ENCODE measurements around the gene PECR. TPM values are rescaled to one million over a fixed set of nuclear protein-coding genes. Genes with fewer than 3 reads are reported as not detected.
"Not testable (repeated sequence)": the region's sequence is repeated elsewhere in the genome, so short reads cannot be mapped to it uniquely, and the experiment has no call there.

Gene PECR
- polyA plus RNA-seq, 4 donors, result 39.8 to 49.6 (median 44.9) TPM

- DNase-seq (ENCODE audit: low read depth in 4 of 4, low spot score in 3 of 4), result no peak
Measured at GRCh38 chr2:216031960-216032689, 49.5 kb downstream of the PECR start.

DNA sequence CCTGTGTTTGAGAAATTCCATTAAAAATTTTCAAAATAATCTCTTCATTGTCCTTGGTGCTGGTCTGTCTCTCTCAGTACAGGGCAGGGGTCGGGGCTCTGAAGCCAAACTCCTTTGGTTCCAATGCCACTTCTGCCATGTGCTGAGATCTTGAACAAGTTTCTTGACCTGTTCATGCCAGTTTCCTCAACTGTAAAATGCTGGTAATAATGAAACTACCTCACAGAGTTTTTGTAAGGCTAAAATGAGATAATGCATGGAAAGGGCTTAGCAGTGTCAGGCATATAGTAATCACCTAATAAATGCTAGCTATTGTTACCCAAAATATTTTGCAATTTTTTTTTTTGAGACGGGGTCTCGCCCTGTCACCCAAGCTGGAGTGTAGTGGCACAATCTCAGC, 51.4 kb downstream of the PECR start:
- DNase-seq (ENCODE audit: low read depth in 4 of 4, low spot score in 3 of 4), result no peak

DNA sequence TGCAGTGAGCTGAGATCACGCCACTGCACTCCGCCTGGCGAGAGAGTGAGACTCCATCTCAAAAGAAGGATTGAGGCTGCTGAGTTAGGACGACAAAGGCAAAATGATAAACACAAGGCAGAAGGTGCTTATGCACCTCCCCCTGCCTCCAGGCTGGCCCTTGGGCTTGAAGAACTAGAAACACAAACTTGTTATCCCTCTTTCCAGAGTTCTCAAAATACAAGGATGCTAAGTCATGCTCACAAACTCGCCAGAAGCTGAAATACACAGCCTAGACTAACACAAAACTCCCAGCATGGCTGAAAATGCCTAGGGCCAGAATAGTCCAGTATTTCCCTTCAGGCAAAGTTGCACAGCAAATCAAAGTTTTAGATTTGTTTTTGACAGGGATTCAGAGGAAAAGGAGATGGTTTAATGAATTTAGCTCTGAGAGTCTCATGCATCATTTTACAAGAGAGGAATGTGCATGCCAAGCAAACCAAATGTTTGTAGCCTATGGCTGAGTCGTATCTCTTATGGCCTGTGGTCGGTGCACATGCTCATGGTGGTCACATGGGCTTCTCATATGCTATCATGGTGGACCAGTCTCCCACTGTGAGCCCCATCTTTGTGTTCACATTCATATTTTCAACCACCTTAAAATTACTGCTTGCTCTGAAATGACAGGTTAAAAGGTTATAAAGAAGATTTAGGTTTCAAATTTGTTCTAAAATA, 52.0 kb downstream of the PECR start:
- DNase-seq (ENCODE audit: low read depth in 4 of 4, low spot score in 3 of 4), result no peak

DNA sequence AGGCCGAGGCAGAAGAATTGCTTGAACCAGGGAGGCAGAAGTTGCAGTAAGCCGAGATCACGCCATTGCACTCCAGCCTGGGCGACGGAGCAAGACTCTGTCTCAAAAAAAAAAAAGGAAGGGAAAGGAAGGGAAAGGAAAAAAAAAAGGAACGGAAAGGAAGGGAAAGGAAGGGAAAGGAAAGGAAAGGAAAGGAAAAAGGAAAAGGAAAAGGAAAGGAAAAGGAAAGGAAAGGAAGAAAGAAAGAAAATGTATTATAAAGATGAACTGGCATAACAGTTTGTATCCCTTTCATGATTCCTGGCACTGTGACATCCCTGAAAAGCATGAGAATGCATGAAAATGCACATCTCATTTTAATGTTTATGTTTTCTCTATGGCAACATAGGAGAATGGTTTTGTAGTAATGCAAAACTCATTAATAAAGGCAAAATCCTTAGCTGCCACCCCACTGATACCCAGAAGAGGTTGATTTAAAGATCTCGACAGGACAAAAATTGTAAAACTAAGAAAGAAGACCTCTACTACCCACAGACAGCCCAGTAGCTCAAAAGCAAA, 56.8 kb downstream of the PECR start:
- DNase-seq (ENCODE audit: low read depth in 4 of 4, low spot score in 3 of 4), result no peak

GRCh38 chr2:216023055-216023648, 58.5 kb downstream of the PECR start:
- no peak for DNase-seq (ENCODE audit: low read depth in 4 of 4, low spot score in 3 of 4)

DNA sequence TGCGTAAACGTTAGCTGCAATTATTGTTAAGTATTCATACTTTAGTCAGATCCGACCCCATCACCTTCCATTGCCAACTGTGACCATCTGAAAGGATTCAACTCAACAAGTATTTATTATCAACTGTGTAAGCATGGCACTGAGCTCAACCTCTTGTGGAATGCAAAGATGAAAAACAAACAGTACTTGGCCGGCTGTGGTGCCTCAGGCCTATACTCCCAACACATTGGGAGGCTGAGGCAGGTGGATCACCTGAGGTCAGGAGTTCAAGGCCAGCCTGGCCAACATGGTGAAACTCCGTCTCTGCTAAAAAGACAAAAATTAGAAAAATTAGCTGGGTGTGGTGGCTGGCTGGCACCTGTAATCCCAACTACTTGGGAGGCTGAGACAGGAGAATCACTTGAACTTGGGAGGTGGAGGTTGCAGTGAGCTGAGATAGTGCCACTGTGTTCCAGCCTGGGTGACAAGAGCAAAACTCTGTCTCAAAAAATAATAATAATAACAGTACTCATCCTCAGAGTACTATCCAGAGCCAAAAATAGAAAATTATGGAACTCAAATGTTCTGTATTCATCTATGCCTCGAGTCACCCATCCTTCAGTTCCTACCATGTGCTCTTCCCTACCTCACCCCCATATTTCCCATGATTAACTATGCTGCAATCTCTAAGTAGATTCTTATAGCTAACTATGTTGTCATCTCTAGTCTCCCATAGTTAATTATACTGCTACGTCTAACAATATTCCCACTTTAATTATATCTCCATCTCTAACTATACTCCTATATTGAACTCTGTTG, 59.6 kb downstream of the PECR start:
- DNase-seq (ENCODE audit: low read depth in 4 of 4, low spot score in 3 of 4), result no peak

GRCh38 chr2:216018709-216019108, 62.9 kb downstream of the PECR start:
- no peak for DNase-seq (ENCODE audit: low read depth in 4 of 4, low spot score in 3 of 4)

GRCh38 chr2:216017365-216017764, 64.2 kb downstream of the PECR start:
- DNase-seq (ENCODE audit: low read depth in 4 of 4, low spot score in 3 of 4), result no peak

GRCh38 chr2:216016581-216016980, 65.0 kb downstream of the PECR start:
- DNase-seq (ENCODE audit: low read depth in 4 of 4, low spot score in 3 of 4), result no peak

DNA sequence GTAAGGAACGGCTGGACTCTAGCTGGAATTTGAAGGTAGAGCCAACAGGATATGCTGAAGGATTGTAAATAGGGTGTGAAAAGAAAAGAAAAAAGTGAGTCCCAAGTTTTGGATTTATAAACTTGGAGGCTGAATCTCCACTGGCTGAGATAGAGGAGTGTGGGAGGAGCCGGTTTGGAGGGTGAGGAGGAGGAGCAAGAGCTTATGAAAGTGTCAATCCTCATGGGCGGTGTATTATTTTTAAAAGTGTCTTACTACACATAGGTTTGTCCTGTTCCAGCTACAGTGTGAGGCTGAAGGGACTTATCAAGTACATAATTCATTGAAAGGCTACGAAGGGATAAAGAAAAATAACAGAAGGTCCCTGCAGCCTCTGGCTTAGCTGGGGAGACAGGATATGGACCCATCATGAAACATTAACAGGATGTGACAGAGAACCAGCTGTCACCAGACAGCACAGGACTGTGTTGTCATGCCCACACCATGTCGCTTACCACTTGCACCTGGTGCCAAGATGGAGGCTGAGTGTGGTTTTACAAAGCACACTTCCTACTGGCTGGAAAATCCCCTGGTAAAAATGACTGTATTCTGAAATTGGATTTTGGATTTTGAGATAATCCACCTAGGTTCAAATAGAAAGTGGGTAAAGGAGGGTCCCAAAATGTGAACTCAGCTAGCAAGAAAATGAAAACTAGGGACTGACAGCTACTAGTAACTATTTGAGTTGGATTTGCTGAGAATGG, 65.7 kb downstream of the PECR start:
- DNase-seq (ENCODE audit: low read depth in 4 of 4, low spot score in 3 of 4), result no peak

- no peak for DNase-seq (ENCODE audit: low read depth in 4 of 4, low spot score in 3 of 4)
Measured at GRCh38 chr2:216014986-216015385, 66.6 kb downstream of the PECR start.

- DNase-seq (ENCODE audit: low read depth in 4 of 4, low spot score in 3 of 4), result no peak
Measured at GRCh38 chr2:216014006-216014405, 67.6 kb downstream of the PECR start.

DNA sequence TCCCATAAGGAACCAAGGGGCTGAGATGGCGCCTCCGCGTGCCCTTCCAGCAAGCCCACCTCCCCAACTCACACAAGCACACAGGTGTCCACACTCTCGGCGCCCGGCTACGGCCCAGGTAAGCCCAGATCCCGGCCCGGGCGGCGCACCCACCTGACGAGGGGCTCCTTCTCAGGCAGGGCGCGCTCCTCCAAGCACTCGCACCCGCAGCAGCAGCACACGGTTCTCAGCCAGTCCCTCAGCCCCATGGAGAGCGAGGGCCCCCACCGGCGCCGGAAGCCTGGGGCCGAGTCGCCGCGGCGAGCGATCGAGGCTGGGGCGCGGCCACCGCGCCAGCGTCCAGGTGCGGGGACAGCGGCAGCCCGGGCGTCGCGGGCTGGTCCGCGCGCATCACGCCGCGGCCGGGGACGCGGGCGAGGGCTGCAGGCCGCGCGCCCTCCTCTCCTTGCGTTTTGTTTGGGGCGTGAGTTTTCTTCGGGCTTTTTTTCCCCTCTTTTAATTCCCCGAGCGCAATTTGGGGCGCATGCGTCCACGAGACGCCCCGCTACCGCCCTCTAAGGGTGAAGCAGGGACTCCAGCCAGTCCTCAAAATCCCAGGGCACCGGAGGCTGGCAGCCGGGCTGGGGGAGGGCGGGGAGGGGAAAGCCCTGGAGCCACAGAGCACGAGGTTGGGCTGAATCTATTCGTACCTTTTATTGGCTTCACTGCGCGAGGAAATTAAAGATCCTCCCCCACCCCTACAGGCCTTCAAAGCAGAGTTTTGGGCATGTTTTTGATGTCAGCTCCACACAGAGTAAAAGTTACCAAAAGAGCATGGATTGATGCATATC, 68.3 kb downstream of the PECR start, which contains the start of gene MREG:
TSS of gene MREG (minus strand) at position 472 of the 830 bp plus-strand sequence. CDS start at position 248, 224 bp downstream.
- DNase-seq (ENCODE audit: low read depth in 4 of 4, low spot score in 3 of 4), result peak; percentile 69 to 78 (median 74)

DNA sequence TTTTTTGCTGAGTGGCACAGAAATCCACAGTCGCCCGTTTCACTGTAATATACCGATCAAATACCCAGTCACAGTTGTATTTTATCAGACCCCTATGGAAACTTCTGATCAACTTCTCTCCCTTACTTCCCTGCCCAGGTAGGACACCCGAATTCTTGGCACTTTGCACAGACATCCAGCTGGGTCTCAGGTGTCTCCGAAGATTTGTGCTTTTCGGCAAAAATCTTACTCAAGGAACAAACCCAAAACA, 68.9 kb downstream of the PECR start:
- DNase-seq (ENCODE audit: low read depth in 4 of 4, low spot score in 3 of 4), result no peak

DNA sequence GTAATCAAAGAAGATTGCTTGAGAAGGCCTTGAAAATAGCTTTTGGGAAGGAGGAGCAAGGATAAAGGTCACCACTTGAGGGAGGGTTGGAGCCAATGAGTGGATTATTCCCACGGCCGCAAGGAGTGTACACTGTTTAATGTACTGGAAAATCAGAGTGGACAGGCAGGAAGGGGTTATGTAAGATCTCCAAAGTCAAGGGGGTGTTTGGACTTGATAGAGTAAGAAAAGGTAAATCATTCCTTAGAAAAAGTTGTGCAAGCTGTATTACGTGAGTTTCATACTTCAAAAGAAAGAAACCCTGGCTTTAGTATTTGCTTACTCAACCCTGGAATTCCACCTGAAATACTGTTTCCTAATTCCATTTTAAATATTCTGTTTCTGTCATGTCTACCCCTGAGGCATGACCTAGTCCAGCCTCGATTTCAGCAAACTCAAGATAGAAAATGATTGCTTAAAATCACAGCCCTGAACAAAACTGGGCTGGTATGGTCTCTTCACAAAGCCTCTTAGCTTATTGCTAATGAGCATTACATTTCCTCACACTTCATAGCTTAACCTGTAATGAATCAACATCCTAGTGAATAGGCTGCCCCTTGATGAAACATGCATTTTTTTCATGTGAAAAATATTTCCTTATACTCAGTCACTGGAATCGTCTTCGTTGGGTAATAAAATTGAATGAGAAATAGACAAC, 69.3 kb downstream of the PECR start:
- DNase-seq (ENCODE audit: low read depth in 4 of 4, low spot score in 3 of 4), result no peak

DNA sequence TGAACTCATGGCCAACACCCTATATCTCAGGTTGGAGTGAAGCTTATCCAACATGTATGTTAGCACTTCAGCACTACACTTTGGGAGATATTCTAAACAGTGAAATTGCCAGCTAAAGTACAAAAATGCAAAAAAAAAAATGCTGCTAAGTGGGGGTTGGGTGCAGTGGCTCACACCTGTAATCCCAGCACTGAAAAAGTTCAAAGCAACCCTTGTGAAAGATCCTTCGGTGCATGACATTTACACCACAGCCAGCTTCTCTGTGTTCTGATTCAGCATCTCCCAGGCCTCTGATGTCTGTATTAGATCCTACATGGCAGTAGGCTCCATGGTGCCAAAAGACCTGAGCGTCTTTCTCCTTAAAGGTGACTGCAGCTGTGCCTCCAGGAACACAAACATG, 72.4 kb downstream of the PECR start:
- not testable (repeated sequence) for DNase-seq (ENCODE audit: low read depth in 4 of 4, low spot score in 3 of 4)

- DNase-seq (ENCODE audit: low read depth in 4 of 4, low spot score in 3 of 4), result no peak
Measured at GRCh38 chr2:216008387-216008786, 73.2 kb downstream of the PECR start.

DNA sequence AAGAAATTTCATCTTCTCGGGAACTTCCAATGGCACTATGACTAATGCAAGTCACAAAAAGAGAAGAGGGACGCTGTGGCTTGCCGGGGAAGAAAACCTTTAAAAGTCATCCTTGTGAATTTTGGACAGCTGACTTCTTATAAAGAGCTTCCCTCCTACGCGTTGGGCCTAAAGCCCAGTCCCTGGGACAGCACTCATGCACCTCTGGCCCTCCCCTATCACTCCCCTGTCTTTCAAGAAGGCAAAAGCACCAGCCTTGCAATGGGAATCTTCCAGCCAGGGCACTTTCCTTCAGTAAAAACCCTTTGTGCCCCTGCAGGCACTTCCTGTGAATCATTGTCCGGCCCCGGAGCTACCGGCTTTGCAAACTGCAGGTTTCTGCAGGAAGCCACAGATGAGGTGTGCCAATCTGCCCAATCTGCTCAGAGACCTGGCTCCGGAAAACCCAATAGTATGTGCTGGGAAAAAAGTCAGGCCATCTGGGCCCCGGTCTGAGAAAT, 75.4 kb downstream of the PECR start:
- DNase-seq (ENCODE audit: low read depth in 4 of 4, low spot score in 3 of 4), result no peak

Measured in right renal pelvis (tissue), 4 donors.